Left colon (tissue), 2 donors: ENCODE data around the gene SKA1. TPM values are rescaled to one million over a fixed set of nuclear protein-coding genes. Genes with fewer than 3 reads are reported as not detected.
"Not testable (repeated sequence)": the region's sequence is repeated elsewhere in the genome, so short reads cannot be mapped to it uniquely, and the experiment has no call there.

Source experiments
- ATAC-seq: fragments of 200-7000 bp; cut with Tn5 transposase; one replicate; pipeline ENCODE4 v1.9.1; 2020; ENCODE audit warnings: mild to moderate bottlenecking, moderate library complexity
- DNase-seq, 2 donors: peaks; one replicate each; pipeline ENCODE4 v3.0.0-alpha.2; 2020
- intact Hi-C, 2 donors: fragments of 100-400 bp; cut with DNase I in 1 of 2; cut with micrococcal nuclease in 1 of 2; formaldehyde crosslinking; loops; one replicate each; pipeline versions ENCODE4 v1.11.2 to v1.14.0; 2022; cut with DNase I, micrococcal nuclease
- total RNA-seq, 2 donors: library from RNA; stranded (reverse); fragmentation: NEBNext Ultra II Directional; extraction: Animal tissue kit (Norgen Biotek cat#: 25700); gene quantifications; one replicate each; pipeline ENCODE4 v1.2.1, GENCODE V29; 2021
- donor health status: DM: no; HTN: no; CAD: no.
- donor health status: DM: yes; HTN: yes; CAD: no.

Gene SKA1
- total RNA-seq, 2 donors from 2014 or later: 1.0 to 3.8 TPM

DNA sequence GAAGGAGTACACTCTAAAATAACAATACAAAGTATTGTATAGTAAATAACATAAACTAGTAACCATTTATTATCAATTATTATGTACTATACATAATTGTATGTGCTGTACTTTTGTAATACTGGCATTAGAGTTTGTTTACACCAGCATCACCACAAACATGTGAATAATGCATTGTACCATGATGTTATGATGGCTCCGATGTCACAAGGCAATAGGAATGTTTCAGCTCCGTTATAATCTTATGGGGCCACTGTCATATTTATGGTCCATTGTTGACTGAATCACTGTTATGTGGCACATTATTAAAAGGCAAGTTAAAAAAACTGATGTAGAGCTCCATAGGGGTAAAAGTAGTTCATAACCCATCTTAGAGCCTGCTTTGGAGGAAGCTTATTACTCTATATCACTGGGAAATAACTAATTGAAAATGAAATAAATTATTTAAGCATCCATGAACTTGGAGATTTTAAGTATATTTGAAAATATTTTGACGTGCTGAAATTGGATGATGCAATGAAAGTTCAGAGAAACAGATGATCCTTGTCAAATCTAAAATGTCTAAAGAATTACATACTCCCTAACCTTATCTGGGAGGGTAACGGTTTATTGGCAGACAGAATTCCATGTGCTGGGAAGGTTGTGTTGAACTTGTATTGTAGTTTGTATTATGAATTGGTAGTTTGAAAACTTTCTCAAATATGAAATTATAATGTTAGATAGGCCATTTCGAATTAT, 2.4 kb downstream of the SKA1 start:
- ATAC-seq: no peak
- DNase-seq: no peak
- intact Hi-C loops: no loop called here

DNA sequence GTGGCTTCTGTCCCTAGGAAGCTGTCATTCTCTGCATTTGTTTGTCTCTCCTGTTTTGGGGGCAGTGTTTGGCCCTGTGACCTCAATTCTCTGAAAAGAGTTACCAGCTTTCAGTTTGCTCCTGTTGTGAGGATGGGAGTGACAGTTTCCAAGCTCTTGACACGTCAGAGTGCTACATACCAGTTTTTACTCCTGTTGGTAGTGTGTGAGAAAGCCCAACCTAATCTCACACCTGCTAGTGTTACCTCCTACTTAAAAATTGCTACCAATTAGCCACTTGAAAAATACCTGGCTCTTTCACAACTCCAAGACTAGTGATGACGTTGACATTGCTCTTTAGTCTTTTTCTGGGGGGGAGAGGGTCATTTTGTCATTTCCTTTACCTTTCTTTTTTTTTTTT, 14.1 kb downstream of the SKA1 start:
- no peak for ATAC-seq
- intact Hi-C loops: no loop called here
- DNase-seq: no peak

DNA sequence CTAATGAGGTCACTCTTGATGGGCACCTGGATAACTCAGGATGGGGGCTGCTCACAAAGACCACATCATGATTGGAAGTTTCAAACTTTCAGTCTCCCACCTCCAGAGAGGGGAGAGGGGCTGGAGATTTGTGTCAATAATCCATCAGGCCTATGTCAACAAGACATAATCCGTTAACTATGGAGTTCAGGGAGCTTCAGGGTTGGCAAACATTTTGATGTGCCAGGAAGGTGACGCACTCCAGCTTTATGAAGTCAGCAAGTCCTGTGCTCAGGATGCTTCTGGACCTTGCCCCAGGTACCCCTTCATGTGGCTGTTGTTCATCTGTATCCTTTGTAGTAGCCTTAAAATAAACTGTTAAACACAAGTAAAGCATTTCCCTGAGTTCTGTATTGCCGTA, 19.0 kb downstream of the SKA1 start:
- intact Hi-C loops: no loop called here
- DNase-seq: no peak
- ATAC-seq: no peak

DNA sequence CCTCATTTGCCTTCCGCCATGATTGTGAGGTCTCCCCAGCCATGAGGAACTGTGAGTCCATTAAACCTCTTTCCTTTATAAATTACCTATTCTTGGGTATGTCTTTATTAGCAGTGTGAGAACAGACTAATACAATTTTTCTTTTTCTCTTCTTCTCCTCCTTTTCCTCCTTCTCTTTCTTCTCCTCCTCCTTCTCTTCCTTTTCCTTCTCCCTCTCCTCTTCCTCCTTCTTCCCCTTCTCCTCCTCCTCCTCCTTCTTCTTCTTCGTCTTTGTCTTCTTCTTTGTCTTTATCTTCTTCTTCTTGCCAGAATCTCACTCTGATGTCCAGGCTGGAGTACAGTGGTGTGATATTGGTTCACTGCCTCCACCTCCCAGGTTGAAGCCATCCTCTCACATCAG, 20.2 kb downstream of the SKA1 start:
- DNase-seq (no peak), ATAC-seq (no peak)
- intact Hi-C loops: no loop called here

DNA sequence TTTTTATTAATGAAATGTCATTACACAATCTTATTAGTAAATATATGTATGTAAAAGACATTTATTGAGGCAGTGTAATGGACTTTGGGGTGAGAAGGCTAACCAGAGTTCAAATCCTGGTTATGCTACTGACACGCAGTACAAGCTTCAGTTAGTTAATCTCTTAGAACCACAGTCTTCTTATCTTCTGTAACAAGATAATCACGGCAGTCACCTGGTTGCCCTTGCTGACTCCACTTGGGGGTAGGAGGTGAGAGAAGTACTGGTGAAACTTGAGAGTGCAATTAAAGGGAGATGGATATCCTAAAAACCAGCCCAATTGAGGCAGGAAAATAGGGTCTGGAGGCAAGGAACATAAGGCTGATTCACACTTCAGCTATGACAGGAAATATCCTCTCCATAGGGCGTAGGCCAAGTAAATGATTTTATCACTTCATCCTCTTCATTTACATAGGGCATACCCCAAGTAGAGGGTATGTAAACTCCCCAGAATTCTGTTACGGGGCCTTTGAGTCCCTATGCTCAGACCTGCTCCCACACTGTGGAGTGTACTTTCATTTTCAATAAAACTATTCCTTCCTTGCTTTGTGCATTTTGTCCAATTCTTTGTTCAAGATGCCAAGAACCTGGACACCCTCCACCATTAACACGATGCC, 21.3 kb downstream of the SKA1 start:
- intact Hi-C loops: no loop called here
- DNase-seq (no peak), ATAC-seq (no peak)

DNA sequence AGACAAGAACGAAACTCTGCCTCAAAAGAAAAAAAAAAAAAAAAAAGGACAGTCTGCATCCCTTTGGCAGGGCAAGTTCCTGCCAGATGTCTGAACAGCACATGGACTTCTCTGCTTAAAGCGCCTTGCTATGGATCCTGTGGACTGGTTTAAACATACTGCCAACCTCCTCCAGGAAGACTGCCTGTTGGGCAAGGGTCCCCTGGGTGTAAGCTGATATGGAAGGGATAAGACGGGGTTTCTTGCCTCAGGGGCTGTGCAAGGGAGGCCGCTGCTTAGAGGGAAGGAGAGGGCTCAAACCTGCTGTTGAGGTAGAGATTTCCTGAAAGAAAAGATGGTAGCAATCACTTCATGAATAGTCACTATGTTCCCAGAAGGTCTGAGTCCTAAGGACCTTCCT, 22.2 kb downstream of the SKA1 start:
- no peak for ATAC-seq
- intact Hi-C loops: no loop called here
- DNase-seq: no peak

DNA sequence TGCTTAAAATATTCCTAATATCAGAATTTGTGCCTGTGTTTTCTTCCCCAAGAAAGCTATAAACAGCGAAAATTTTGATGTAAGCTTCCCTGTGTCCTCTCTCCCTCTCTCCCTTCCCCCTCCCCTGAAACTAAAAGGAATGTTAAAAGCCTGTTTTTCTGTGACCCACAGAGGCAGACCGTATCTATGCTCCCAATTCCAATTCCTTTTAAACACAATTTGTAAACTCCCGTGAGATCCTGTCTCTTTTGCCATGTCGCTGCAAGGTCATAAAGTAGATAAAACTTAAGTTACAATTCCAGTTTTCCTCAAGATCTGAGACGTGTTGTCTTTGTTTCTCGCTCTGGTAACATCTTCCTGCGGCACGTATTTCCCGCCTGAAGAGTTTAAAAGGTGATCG, 23.3 kb downstream of the SKA1 start:
- intact Hi-C loops: no loop called here
- ATAC-seq: no peak
- no peak for DNase-seq

DNA sequence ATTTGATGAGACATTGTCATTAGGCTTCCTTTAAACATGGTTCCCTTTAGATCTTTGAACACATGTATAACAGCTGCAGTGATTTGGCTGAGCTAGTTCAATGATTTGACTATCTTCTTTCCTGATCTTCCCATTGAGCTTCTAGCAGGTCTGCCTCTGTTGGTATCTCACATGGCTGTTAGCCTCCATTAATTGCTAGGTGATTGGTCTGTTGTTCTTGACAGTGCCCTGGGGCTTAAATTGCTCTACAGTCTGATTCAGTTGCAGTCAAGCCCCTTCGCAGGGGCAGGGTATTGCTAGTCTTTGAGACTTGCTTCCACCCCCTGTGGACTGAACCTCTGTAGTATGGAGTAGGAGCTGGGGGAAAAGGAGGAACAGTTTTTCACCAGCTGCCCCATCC, 24.1 kb downstream of the SKA1 start:
- DNase-seq: no peak
- intact Hi-C loops: no loop called here
- no peak for ATAC-seq

DNA sequence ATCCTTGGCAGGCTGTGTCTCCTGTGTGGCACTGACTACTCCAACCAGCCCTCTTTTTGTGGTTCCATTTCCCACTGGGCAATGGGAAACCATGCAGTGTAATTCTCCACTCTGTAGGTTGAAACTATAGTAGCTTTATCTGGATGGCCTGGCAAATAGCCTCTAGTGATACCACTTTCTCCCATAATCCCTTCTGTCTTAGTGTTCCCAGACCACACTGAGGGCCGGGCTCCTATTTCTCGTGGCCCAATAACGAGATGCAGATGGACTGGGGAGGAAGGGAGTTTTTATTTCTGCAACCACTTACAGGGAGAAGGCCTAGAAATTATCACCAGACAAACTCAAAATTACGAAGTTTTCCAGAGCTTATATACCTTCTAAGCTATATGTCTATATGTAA, 24.7 kb downstream of the SKA1 start:
- DNase-seq: no peak
- ATAC-seq: no peak
- intact Hi-C loops: no loop called here

DNA sequence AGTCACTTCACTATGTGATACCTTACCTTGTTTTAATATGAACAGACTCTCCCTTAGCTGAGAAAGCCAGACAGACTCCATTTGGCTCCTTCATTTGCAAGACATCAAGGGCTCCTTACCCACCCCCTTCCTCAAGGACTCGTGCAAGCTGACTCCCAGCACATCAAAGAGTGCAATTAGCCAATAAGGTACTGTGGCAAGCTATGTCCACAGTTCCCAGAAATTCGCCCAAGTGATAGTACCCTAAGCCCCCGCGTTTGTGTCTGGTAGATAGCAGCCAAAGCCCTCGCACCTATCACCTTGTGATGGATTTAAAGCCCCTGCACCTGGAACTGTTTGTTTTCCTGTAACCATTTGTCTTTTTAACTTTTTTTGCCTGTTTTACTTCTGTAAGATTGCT, 25.6 kb downstream of the SKA1 start:
- DNase-seq, intact Hi-C loops, ATAC-seq: not testable (repeated sequence)

DNA sequence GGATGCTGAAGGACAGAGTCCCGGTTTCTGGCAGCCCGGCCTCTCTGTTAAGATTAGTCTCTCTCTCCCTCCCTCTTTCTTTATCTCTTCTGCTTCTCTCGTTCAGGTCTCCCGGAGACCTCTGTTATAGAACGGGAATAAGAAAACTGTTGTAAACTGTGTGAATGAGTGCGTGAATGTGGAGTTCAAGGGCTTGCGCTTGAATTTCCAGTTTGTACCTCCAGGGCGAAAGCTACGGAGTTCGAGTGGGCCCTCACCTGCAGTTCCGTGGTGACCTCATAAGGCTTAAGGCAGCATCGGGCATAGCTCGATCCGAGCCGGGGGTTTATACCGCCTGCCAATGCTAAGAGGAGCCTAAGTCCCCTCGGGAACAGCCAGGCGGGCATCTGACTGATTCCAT, 26.4 kb downstream of the SKA1 start:
- DNase-seq (no peak), ATAC-seq (no peak)
- intact Hi-C loops: no loop called here

DNA sequence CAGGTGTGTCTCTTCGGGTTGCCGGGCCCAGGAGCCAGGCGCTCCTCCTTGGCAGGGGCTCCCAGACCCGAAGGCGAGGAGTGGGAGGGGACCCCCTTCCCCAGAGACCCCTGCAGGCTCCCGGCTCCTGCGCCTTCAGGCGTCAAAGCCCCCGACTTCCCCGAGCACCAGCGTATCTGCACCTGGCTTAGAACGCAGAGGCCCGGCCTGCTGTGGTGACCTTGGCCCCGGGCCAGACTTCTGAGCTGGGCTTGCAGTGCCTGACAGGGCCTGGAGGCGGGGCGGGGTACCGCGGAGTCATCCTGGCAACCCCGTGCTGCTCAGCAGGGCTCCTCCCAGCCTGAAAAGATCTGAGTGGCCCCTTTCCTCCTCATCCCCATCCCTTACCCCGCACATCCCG, 27.0 kb downstream of the SKA1 start:
- peak; percentile 94 for ATAC-seq
- intact Hi-C loops: no loop called here
- DNase-seq: peak; percentile 73 to 82

DNA sequence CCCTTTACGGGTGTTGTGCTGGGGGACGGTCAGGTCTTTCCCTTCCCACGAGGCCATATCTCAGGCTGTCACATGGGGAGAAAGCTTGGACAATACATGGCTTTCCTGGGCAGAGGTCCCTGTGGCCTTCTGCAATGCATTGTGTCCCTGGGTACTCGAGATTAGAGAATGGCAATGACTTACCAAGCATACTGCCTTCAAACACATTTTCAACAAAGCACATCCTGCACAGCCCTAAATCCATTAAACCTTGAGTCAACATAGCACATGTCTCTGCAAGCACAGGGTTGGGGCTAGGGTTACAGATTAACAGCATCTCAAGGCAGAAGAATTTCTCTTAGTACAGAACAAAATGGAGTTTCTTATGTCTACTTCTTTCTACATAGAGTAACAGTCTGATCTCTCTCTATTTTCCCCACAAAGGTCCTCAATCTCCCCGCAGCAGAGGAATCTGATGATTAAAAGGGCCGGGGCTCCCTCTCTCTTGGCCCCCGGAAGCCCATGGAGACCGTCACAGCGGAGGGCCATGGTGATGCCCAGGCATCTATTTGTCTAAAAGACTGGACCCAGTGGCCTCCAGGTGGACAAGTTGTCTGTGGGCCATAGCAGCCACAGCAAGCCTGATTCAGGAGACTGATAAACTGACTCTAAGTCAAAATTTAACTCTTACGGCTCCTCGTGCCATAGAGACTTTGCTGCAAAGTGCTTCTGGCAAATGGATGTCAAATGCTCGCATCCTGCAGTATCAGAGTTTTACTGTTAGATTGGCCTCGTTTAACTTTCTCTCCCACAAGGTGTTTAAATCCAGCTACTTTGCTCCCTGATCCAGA, 30.1 kb downstream of the SKA1 start:
- peak; percentile 51 for ATAC-seq
- DNase-seq, intact Hi-C loops: not testable (repeated sequence)

DNA sequence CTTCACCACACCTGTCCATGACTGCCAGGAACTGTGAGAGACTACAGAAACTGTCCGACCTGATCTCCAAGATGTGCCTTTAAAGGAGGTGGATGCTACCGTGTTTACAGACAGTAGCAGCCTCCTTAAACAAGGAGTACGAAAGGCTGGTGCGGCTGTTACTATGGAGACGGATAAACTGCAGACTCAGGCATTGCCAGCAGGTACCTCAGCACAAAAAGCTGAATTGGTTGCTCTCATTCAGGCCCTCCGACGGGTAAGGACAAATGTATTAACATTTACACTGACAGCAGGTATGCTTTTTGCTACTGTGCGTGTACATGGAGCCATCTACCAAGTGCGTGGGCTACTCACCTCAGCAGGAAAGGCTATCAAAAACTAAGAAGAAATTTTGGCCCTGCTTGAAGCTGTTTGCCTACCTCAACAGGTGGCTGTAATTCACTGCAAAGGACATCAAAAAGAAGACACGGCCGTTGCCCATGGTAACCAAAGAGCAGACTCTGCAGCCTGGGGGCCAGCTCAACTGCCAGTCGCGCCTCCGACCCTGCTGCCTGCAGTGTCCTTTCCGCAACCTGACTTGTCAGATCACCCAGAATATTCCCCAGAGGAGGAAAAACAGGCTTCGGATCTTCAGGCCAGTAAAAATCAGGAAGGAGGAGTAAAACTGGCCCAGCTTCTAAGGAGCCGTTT, 30.9 kb downstream of the SKA1 start:
- no peak for DNase-seq
- intact Hi-C loops: no loop called here
- ATAC-seq: peak; percentile 40

DNA sequence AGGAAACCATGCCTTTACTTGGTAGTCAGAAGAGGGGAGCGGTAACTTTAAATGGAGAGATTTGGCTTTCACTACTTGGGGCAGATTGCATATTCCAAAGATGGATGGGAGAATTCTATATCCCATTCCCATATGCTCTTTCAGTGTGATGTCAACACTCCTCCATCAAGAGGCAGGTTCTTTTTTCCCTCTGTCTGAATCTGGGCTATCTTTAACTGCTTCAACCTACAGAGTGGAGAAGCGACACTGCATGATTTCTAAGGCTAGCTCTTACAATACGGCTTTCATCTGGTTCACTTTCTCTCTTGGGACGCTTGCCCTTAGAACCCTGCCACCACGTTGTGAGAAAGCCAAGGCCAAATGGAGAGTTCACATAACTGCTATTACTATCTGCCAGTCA, 34.4 kb downstream of the SKA1 start:
- intact Hi-C loops: no loop called here
- ATAC-seq (no peak), DNase-seq (no peak)

DNA sequence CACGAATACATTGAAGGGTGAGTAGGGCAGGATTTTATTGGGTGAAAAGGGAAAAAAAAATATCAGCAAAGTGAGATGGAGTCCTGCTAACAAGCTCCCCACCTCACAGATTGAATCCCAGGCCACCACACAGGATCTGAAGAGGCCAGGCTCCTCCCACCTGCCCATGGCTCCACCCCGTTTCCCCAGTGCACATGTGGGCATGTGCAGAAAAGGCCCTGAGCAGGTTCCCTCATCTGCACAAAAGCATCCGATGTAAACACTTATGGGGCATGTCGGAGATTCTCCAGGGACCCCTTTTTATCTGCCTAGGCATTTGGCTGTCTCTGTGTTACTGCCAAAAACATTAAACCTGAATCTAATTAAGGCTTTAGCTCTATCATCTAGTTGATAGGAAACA, 35.2 kb downstream of the SKA1 start:
- DNase-seq (no peak), ATAC-seq (no peak)
- intact Hi-C loops: no loop called here

DNA sequence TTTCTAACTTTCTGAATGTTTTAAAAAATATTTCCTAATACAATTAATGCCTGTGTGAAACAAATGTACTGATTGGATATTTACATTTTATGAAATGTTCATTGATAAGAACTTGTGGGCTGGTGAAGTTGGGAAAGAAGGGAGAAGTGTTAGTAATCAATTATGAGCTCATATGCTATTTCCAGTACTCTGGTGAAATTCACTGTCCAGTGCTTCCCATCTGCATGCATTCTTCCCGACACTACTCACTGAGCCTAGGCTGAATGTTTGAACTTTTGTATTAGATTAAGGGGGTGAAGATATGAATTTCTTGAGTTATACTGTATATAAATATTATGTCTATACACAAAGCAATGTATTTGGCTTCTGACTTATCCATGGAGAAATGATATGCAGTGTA, 36.0 kb downstream of the SKA1 start:
- ATAC-seq (no peak), DNase-seq (no peak)
- intact Hi-C loops: no loop called here

DNA sequence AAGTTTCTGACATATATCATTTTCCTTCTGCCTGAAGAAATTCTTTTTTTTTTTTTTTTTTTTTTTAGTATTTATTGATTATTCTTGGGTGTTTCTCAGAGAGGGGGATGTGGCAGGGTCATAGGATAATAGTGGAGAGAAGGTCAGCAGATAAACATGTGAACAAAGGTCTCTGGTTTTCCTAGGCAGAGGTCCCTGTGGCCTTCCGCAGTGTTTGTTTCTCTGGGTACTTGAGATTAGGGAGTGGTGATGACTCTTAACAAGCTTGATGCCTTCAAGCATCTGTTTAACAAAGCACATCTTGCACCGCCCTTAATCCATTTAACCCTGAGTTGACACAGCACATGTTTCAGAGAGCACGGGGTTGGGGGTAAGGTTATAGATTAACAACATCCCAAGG, 42.0 kb downstream of the SKA1 start:
- intact Hi-C loops, ATAC-seq, DNase-seq: not testable (repeated sequence)

DNA sequence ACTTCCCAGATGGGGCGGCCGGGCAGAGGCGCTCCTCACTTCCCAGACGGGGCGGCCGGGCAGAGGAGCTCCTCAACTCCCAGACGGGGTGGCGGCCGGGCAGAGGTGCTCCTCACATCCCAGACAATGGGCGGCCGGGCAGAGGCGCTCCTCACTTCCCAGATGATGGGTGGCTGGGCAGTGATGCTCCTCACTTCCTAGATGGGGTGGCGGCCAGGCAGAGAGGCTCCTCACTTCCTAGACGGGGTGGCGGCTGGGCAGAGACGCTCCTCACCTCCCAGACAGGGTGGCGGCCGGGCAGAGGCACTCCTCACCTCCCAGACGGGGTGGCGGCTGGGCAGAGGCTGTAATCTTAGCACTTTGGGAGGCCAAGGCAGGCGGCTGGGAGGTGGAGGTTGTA, 42.9 kb downstream of the SKA1 start:
- ATAC-seq, DNase-seq, intact Hi-C loops: not testable (repeated sequence)
